GM18907 (cell line): ENCODE measurements around the gene PCCA.
A peak's percentile ranks its signal among the peaks of the same experiment; 100 is the strongest.

Experiments
- ATAC-seq: cut with Tn5 transposase; IDR thresholded peaks from one replicate; pipeline ENCODE4 v1.9.1; 2021; ENCODE audit warnings: mild to moderate bottlenecking, moderate library complexity; ENCODE audit not compliant: unreplicated experiment

PCCA gene

DNA sequence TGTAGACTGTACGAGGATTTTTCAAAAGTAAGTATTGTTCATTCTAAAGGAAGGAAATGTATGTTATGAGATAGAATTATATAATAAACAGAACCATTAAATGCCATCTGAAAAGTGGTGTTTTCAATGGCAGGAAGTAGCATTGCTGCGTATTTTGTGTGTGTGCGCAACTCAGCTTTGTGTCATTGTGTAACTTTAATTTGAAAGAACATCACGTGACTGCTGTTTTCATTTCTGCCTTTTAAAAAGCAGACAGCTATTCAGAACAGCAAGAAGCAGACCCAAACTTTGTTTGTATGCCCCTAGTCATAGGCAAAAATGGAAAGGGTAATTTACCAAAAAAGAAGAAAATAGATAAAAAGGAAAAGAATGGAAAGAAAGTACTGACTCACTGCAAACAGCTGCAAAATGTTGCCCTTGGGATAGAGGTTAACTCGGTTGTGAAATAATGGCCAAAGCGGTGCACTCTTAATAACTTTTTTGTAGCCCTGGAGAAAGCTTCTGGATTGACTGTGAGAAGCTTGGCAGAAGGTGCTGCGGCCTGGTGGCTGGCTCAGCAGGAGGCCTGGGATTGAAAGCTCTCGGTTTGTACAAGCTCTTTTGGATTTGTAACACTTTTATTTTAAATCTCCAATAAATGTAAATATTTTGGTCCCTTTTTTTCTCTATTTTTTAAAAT lies 402.4 kb downstream of the PCCA start:
- no peak for ATAC-seq

DNA sequence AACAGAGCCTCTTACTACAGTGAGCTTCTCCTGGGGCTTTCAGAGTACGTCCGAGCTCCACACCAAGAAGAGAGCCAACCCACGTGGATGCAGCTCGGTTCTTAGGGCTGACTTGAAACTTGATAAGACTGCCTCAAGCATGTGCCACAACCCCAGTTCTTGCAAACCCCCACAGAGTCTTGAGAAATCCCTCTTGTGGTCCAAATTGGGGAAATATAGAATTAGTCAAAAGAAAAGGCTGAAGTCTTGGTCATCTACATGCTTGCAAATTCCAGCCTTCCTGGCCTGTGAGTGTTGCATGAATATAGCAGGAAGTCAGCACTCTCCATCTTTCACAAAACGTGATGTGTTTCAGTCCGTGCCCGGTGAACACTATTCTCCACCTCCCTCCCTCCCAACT lies 404.5 kb downstream of the PCCA start:
- no peak for ATAC-seq

DNA sequence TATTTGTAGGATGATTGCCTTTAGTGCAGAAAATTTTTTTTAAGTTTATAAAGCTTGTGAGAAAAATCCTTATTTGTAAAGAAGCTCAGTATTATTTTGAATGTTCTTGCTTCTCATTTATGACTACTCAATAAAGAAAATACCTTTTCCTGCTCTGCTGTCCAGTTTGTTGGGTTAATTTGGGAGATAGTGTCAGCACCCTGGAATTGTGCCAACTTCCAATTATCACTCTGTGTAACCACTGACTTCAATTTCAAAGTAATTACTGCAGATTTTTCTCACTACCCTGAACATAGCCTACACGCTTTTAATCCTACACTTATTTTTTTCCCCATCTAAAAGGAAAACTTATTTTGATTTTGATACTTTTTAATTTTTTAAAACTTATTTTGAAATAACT lies 406.6 kb downstream of the PCCA start:
- ATAC-seq: no peak

DNA sequence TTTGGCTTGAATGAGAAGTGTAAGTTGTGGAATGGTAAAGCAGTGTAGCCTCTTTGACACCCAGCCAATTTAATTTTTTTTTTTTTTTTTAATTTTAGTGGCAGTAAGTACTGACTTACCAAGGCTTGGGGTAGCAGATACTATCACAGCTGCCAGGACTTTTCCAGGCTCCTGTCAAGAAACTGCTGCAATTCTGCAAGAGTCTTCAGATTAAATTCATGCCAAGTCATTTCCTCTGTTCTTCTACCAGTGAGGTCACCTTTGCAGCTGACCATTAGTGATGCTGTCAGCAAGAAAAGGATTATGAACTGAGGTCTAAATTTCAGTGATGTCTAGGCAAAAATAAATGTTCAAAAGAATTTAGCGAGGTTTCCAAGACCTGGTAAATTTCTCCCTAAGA lies 408.5 kb downstream of the PCCA start:
- ATAC-seq: no peak

DNA sequence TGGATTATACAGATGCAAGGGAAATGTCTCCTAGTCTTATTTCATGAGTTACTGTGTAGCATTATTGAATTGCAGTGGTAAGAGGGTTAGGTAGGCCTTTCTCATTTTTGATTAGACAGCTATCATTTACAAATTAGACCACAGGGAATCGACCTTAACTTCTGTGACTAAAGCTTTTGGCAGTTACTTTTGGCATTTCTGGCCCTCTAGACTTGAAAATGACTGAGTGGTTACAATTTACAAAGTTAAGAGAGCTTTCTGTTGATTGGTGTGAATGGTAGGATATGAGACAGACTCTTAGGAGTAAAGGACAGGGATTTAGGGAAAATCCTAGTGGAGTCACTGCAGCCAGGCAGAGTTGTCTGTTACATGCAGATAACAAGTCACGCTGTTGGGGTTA lies 413.6 kb downstream of the PCCA start:
- no peak for ATAC-seq

DNA sequence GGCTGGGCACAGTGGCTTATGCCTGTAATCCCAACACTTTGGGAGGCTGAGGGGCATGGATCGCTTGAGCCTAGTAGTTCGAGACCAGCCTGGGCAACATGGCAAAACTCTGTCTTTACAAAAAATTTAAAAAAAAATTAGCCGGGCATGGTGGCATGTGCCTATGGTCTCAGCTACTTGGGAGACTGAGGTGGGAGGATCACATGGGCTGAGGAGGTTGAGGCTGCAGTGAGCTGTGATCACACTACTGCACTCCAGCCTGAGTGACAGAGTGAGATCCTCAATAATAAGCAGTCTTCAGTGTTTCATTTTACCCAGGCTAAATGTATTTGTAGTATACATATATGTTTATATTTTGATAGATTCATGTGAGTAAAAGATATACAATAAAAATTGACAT lies 414.7 kb downstream of the PCCA start:
- ATAC-seq: no peak

DNA sequence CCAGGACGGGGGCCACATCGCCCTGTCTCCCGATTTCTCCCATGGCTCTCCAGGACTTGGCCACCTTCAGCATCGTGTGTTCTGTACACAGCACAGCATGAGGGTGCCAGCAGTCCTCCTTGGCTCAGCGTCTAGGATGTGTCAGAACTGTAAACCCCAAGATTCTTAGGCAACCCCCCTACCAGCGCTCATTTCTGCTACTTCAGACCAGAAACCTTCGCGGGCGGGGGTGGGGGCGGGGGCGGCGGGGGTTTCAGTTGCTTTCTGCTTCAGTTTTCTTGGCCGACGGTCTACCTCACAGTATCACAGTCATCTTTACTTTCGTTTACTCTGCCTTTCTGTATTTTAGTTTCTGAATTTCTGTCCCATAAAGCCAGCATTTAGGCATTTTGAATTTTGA lies 417.3 kb downstream of the PCCA start:
- ATAC-seq: no peak

DNA sequence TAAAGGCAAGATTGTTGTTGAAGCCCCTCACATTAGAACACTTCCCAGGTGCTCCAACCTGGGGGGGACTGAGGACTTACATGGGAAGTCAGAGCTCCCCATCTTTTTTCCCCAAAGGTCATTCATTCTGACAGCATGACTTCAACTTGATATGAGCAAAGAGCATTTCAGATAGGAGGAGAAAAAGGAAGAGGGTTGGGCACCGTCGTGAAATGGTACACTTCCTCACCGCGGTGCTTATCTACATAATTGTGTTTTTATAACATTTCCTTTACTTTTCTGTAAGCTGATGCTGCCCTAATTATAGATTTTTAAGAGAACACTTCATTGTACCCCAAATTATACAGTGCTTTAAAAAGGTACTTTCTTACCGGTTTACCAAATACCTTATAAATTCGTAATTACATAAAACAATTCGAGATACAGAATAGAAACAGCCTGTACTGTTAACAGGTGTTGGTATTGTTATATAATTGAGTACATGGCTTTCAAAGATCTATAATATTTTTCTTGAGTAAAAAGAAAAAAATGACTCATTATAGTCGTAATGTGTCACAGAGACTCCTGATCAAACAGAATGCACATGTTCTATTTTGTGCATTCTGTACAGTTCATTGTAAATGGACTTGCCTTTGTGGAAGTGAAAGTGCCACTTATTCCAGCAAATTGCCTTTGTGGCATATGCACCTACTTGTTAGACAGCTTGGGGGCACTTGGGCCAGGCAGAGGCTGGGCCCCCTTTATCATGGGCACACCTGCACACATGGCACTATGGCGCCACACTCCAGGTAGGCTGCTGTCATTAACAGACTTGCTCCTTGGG lies 417.9 kb downstream of the PCCA start:
- no peak for ATAC-seq

DNA sequence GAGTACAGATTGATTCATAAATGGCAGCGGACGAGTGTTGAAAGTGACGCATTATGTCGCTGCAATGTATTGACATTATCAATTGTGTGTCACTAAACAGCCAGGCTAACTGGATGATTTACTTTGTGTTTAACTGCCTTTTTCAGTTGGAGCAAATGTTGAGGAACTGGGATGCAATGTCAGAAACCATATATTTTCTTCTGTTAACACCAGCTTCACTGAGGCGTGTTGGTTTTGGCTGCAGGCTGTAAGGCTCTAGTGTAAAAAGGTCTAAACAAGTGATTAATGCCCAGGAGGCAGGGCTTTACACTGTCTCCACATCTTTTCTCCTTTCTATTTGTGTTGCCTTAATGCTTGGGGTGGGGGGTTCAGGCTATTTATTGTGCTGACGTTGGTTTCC lies 419.6 kb downstream of the PCCA start:
- ATAC-seq: no peak

DNA sequence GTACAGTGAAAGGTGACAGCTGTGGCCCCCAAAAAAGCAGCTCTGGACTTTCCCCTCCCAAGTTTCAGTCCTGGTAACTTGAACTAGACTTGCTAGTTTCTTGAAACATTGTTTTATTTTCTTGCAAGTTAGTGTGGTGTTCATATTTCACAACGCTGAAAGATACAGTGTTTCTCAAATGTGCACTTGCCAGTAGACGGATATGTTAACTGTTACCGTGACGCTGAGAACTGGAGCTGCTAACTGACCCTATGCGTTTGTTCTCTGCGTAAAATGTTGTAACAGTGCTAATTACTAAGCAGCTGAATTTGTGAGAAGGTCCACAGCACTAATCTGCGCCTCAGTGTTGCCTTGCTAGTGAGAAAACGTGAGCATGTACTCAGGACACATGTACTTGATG lies 420.1 kb downstream of the PCCA start:
- no peak for ATAC-seq

DNA sequence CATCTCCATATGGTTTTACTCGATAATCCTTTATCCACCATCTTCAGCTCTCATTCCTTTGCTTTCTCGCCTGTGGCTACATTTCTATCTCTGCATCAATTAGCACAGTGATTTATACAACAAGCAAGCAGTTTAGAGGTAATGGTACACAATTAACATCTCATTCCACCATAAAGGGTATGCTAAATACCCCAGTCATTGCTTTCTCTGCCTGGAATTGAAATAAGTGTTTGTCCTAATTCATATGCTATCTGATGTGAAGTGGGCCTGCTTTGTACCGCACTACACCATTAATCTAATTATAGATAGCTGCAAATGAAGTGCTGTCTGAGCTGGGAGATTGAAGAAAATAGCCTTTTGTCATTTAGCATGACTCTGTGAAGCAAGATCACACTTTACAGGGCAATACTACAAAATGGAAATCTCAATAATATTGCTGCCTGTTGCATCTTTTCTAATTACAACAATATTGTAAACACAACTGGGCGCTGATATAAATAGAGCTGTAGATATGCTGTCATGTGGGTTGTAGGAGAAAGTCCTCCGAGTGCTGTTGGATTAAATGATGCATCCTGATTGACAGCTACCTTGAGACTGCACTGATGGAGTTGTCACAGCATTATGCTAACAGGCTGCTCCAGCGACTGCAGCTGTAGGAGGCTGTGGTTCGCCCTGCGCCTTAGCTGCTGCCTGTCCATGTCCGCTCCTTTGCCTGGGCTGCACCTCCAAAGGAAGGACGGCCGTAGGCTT lies 421.5 kb downstream of the PCCA start:
- ATAC-seq: no peak

DNA sequence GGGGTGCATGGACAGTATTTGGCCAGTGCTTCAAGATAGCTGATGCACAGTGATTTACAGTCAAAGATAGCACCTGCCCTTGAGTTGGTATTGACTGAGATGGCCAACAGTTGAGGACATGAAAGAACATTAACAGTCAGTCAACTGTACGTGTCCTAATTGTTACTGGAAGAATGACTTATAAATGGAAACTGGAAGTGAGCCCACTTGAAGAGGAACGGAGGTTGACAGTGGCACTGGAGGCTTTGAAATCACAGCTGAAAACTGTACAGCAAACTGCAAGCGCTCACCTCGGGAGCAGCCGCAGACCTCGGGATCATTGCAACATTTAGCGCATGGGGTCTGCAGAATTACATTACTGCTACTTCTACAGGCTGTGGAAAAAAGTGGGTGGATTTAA lies 422.6 kb downstream of the PCCA start:
- no peak for ATAC-seq

DNA sequence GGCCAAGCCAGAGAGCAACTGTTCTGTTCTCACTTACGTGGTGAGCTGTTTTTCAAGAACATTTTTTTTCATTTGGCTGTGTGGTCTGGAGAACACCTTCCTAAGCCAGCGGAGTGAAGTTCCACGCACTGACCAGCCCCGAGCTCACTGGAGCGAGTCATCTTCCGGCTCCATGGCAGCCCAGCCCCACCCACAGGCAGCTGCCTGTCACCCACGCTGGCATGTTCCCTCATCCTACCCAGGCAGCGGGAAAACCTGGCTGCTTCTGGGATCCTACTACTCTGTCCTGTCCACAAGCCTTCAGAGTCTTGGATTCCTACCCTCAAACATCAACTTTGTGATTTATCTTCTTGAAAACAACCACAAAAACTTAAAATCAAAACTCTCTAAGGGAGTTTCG lies 423.5 kb downstream of the PCCA start:
- ATAC-seq: no peak

DNA sequence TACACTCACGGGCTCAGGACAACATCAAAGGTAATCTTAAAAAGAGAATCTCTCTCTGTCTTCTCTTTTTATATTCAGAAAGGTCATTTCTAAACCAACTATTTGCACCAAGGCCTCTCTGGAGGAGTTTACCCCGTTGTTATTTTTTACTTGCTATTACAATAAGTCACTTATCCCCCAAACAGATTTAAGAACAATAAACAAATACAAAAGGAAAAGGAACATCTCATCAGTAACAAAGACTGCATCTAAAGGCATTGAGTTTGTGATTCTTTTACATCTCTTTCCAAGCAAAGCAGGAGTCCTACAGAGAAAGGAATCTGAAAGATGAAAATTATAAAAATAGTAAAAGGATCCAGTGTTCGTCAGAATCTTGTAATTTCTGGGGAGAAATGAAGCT lies 424.3 kb downstream of the PCCA start:
- no peak for ATAC-seq

DNA sequence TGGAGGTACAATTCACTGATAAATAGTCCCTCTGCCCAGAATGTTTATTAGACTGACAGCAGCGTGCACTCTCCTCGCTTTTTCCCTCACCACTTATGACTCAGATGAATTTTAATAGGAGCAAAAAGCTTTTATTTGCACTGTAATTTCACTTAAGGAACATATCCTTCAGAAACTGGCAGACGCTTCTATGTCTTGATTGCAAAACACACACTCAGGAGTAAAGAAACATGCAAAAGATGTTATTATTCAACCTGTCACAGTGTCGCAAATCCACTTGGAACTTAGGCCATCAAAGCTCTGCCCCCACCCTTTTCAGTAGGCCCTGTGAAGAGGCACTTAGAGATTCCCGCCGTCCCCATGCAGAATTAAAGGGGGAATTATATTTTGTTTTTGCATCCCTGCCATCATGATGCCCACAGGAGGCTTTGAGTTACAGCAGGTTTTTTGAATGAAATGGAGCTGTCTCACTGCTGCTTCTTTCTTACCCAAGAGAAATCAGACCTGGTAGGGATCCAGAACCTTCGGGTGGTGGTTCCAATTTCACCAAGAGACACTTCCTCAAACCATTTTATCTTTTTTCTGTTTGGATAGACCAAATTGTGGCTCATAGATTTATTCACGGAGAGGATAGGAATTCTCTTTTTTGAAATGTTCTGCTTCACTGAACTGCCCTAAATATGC lies 425.2 kb downstream of the PCCA start:
- no peak for ATAC-seq

DNA sequence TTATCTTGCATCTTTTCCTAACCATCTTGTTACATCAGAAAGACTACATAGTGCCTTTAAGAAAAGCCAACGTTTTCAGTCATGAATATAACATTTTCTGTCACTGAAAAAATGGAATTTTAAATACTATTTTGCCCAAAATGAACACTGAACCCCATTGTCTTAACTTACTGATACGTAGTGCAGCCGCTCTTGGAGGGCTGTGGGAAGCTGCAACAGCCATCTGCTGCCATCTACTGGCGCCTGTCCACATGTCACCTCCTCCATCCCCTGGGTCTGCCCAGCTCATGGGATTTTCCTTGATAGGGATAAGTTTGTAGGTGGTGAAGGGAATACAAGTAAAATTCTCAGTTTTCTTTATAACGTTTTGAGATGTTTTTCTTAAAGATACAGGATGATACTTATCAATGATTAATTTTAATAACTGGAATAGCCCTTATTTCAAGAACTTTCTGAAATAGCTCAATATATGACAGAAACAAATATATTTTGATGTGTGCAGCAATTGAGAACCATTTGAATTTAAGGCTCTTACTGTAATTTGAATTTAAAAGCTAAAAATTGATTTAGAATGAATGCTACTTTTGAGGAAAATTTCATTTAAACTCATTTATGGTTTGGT lies 426.0 kb downstream of the PCCA start:
- ATAC-seq: peak; percentile 85

DNA sequence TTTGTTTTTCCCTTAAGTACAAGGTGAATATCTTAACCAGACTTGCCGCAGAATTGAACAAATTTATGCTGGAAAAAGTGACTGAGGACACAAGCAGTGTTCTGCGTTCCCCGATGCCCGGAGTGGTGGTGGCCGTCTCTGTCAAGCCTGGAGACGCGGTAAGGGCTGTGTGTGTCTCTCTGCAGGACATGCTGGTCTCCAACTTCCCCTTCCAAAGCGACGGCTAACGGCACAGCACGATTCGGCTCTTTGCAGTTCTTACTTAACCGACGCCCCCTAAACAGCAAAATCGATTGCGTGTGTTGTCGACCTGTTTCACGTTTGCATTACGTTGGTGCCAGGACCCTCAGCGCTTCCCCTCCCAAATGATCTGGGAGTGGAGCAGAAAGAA lies 426.5 kb downstream of the PCCA start:
- ATAC-seq: no peak

DNA sequence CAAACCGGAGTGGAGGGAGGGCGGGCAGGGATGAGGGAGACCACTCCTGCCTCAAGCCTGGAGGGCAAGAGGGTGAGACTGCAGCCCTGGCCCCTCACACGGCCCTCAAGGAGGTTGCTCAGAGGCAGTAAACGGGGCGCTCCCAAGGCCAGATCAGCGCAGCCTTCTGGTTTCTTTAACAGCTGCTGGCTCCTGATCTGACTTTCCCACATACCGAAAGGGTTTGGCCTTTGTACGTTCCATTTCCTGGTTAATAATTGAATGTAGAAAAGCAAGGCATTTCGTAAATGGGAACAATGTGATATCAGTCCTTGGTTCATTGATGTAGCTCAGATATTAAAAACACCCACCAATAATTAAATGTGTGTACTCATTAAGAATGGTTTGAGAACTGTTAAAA lies 428.2 kb downstream of the PCCA start:
- ATAC-seq: no peak

DNA sequence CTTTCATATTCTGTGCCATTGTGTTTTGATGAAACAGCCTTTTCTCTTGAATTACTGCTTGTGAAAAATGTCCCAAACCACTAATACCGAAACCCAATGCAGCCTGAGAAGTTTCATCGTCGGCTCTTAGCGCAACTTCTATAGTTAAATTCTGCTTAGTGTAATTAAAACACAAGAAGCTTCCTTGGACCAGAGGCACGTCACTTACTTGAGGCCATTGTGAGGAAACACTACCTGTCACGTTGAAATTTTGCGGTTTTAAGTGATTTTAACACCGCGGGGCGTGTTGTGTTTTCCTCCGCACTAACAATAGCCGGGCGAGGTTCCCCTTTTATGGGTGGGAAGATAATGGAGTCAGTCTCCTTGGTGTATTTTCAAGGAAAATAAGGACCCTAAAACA lies 428.8 kb downstream of the PCCA start:
- ATAC-seq: no peak

DNA sequence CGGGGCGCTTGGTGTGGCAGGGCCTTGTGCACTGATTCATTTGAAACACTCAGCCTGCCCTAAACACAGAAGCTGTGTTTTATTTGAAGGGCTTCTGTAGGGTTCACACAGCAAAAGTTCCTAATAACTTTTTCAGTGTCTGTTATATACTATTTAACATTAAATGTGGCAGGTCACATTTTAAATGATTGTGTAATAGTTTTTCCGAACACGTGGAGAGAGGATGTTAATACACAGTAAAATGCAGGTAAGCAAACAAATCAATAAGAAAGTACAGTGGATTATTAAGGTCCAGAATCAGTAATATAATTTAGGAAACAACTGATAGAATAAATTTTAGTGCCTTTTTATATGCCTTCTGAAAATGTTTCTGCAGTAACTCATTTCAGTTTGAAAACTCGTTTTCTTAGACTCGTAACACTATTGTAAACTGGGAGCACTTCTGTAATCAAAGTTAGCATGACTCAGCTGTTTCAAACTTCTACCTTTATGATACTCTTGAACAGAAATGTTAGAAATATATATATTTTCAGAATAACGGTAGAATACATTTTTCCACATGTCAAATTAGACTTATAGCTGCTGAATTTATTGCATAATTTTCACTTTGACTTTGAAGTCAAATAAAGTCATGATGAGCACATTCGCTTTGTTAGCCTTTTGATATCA lies 429.6 kb downstream of the PCCA start:
- no peak for ATAC-seq
